ENCODE measurements around the gene REEP1.
A peak's percentile ranks its signal among the peaks of the same experiment; 100 is the strongest.

Gene REEP1

GRCh38 chr2:86223140-86223926 lies 114.1 kb downstream of the REEP1 start (continued):
- no peak for TF ChIP-seq ZNF473 (tag by site-specific recombination; IDR thresholded peaks at IDR 0.05)
- no peak for TF ChIP-seq ZNF248 (tag by site-specific recombination; IDR thresholded peaks at IDR 0.05)
- 0 out of 2 replicates have a peak, but pooled peaks have one; percentile 19 for TF ChIP-seq ZNF398 (tag by site-specific recombination; IDR thresholded peaks at IDR 0.05)

GRCh38 chr2:86221066-86221684 lies 116.3 kb downstream of the REEP1 start:
- no peaks in the 10 kb centered on the region for H3K4me1 ChIP-seq (ENCODE audit: control insufficient read depth, insufficient read depth, low read length)
- H3K36me3 ChIP-seq (ENCODE audit: control insufficient read depth in 2 of 2, insufficient read depth in 1 of 2, low read length in 2 of 2) = no peaks in the 10 kb centered on the region
- H3K27ac ChIP-seq (ENCODE audit: extremely low read depth, low read depth, low read length) = no peak overlapping the region
- H3K9me3 ChIP-seq (ENCODE audit: control insufficient read depth, insufficient read depth, low read depth, low read length) = no peaks in the 10 kb centered on the region
- CTCF ChIA-PET = interaction anchor here (0.6 to 4.6 kb wide), 46 partner anchors 8 to 543 kb away, joined by 3 to 119 read pairs (median 4); partner anchors contain the start of gene REEP1
- H3K4me3 ChIP-seq (ENCODE audit: low read depth, low read length) = no peak overlapping the region
- POLR2A ChIA-PET = interaction anchor here (1.1 kb wide), 1 partner anchor 220 kb away, joined by 3 read pairs; the partner anchor contains the start of gene KDM3A
- no peak for TF ChIP-seq ZNF175 (tag by site-specific recombination; IDR thresholded peaks at IDR 0.05)
- TF ChIP-seq ZNF138 (tag by site-specific recombination; IDR thresholded peaks at IDR 0.05; ENCODE audit: borderline replicate concordance) = no peak
- no peak for TF ChIP-seq IKZF3 (tag by site-specific recombination; IDR thresholded peaks at IDR 0.05)
- no peak for TF ChIP-seq ZNF518A (tag by site-specific recombination; conservative IDR thresholded peaks at IDR 0.05; ENCODE audit: low read depth)
- no peak for TF ChIP-seq ZNF626 (tag by site-specific recombination; IDR thresholded peaks at IDR 0.05)
- no peak for TF ChIP-seq ZNF350 (tag by site-specific recombination; IDR thresholded peaks at IDR 0.05)
- no peak for TF ChIP-seq ZNF184 (tag by site-specific recombination; IDR thresholded peaks at IDR 0.05)
- TF ChIP-seq ZNF280D (tag by site-specific recombination; IDR thresholded peaks at IDR 0.05) = no peak
- TF ChIP-seq ZBTB20 (tag by site-specific recombination; IDR thresholded peaks at IDR 0.05) = no peak
- peak; percentile 25; the same call in 1 of the 2 replicates for TF ChIP-seq ZBTB17 (tag by site-specific recombination; IDR thresholded peaks at IDR 0.05)
- no peak for TF ChIP-seq ZNF423 (tag by site-specific recombination; IDR thresholded peaks at IDR 0.05)
- no peak for TF ChIP-seq TSHZ1 (tag by site-specific recombination; IDR thresholded peaks at IDR 0.05; ENCODE audit: borderline replicate concordance)
- TF ChIP-seq SP2 (tag by site-specific recombination; IDR thresholded peaks at IDR 0.05) = no peak
- TF ChIP-seq ZBTB26 (tag by site-specific recombination; optimal IDR thresholded peaks at IDR 0.05) = no peak
- no peak for TF ChIP-seq ZNF248 (tag by site-specific recombination; IDR thresholded peaks at IDR 0.05)

All from HEK293 (cell line).